Stimulated activated naive CD4-positive, alpha-beta T cell (primary cell): ENCODE measurements around the gene ATP11B.

Experiments used
- DNase-seq, 6 experiments: peaks; one replicate each; lab custom pipeline; 2025; lab: John Stamatoyannopoulos, UW

The ATP11B gene

DNA sequence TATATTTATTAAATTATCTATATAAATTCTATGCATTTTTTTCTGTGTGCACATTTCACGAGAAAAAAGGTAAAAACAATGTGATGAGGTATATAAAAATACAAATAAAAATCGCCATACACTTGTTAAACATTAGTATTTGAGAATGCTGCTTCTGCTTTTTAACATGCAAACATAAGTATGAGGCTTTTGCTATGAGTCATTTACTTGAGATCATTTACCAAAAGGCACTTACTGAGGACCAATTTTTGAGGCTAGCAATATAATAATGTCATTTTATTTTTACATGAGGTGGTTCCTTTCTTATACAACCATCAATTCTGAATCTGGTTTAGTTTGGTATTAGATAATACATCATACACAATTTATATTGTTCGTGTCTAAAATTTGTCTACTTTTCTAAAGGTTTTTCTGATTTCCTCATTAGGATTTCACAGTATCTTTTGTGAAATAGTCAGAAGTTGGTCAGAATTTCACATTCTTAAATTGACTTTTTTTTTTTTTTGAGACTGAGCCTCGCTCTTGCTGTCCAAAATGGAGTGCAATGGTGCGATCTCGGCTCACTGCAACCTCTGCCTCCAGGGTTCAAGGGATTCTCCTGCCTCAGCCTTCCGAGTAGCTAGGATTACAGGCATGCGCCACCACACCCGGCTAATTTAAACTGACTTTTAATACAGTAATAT, 161.4 kb downstream of the ATP11B start:
- no peak for DNase-seq

DNA sequence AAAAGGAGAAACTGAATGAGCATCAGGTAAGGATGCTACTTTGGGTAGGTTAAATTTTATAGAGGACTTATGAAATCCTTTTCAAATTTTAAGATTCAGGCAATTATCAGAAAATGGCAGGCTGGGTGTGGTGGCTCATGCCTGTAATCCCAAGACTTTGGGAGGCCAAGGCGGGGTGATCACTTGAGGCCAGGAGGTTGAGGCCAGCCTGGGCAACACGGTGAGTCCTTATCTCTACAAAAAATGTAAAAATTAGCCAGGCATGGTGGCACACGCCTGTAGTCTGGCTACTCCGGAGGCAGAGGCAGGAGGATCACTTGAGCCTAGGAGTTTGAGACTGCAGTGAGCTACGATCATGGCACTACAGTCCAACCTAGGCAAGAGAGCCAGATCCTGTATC, 163.9 kb downstream of the ATP11B start:
- DNase-seq, result no peak

DNA sequence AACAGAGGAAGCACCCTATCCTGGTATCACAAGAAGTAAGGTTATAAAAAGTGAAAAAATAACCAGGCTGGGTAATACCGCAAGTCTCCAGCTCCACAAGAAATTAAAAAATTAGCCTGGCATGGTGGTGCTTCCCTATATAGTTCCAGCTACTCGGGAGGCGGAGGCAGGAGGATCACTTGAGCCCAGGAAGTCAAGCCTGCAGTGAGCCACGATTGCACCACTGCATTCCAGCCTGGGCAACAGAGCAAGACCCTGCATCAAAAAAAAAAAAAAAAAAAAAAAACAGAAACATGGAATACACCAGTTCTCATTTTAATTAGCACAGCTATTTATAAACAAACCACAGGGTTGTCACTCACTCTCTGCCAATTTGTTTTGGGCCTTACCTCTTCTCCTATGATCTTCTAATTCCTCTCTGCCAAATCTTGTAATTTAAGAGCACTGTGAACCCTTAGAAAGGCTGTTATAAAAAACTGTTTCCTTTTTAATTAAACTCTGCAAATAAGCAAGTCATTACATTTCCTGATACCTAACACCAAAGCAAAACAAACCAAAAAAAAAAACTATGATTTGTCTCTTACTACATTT, 164.5 kb downstream of the ATP11B start:
- DNase-seq, result no peak

DNA sequence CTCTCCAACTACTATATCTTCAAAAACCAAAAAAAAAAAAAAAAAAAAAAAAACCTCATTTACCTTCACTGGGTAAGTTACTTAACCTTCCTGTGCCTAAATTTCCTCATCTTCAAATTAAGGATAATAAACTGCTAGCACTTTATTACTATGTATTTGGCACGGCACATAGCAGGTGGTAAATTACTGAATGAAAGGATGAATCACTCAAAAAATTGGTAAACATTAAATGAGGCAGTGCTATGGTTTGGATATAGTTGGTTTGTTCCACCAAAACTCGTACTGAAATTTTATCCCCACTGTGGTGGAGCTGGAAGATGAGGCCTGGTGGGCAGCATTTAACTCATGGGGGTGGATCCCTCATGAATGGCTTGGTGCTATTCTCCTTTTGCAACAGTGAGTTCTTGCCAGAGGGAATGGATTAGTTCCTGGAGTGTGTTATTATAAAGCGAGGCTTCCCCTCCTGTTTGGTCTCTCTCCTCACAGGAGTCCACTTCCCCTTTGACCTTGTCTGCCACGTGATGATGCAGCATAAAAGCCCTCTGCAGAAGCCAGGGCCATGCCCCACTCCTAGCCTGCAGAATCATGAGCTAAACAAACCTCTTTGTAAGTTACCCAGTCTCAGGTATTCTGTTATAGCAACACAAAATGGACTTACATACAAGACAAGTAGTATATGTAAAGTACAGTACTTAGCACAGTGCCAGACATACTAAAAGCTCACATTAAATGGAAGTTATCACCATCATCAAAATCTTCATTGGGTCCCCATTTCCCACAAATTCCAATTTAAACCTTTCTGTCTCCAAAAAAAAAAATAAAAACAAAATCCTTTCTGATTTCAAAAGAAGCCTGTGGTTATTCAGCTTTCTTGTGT, 166.4 kb downstream of the ATP11B start:
- no peak for DNase-seq

DNA sequence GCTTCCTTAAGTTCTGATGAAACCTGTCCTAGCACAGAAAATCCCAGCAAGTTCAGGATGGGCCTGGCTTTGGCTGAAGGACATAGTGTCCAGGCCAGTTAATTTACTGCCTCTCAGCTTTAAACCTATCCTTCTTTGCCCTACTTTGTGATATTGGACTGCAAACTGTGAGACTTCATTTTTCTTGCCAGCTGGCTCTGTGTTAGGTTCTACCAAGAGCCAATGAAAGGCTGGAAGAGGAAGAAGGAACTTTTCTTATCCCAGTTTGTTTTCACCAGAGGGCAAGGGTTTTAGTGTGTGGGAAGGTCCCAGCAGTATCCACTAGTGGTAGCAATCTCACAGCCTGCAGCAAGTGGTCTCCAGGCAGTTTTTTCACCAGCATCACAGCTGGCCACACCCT, 168.9 kb downstream of the ATP11B start:
- DNase-seq, result no peak

DNA sequence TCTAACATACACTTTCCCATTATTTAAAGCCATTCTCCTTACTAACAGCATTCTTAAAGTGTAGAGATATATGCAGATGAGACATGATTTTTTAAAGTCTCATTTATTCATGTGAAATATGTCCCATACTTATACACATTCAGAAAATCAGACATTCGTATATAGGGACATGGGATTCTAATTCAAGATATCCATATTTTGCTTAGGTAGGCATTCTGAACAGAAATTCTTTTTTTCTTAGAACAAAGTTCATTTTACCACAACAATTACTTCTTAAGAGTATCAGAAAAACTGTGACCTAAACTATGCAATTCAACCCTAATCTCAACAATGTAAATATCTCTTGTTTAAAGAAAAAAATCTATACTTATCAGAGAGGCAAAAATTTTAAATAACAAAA, 170.9 kb downstream of the ATP11B start:
- DNase-seq, result no peak

DNA sequence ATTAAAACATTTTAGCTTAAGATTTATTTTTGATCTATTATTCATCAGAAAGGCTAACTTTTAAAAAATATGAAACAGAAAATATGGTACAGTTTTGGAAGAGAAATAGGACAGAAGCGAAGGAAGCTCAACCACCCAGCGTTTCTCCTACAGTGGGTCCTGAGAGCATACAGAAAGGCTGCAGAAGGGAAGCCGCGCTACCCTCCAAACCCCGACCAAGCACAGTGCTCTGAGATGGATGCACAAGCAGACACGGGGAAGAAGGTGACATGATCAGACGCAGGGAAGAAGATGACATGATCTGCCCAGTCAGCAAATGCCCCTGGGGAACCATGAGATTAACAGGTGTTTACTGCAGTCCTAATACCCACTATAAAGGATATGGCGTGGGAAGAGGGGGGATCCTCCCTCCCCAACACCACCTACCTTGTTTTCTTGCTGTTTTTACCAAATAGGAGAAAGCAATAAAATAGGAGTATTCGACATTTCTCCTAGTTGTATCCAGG, 172.6 kb downstream of the ATP11B start:
- no peak for DNase-seq

DNA sequence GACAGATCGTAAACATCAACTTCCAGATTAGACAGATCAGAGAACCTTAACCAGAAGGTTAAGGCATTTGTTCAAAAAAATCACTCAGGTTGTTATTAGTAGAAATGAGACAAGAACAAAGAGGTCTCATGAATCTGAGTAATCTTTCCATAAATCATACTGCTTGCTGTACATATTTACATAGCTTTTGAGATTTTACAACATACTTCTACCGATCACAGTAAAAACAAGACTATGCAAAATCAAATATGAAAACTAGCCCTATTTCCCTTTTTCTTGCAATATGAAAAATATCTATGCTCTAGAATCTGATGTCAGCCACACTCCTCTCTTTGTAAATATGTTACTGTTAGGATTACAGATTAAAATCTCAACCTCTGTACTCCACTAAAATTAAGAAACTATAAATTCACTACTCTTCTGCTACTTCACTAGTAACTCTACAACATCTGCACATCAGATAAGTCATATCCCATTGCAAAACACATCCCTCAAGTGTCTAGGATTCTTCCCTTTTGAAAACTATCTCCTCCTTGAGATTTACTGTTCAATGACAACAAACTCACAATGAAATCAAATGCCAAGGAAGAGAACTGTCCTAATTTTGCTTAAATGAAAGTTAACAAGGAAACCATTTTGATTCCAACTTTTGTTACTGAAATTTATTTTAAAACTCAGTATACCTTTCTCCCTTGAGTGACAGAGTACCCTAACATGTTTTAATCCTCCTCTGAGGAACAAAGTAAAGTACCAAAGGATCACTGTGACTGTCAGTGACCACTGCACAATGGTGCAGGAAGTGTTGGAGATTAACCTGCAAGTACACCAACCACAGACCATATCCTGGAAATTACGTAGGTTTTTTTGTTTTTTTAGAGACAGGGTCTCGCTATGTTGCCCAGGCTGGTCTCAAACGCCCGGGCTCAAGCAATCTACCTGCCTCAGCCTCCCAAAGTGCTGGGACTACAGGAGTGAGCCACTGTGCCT, 174.2 kb downstream of the ATP11B start:
- DNase-seq, result peak in 2 of 6 experiments; percentile 42 to 43

DNA sequence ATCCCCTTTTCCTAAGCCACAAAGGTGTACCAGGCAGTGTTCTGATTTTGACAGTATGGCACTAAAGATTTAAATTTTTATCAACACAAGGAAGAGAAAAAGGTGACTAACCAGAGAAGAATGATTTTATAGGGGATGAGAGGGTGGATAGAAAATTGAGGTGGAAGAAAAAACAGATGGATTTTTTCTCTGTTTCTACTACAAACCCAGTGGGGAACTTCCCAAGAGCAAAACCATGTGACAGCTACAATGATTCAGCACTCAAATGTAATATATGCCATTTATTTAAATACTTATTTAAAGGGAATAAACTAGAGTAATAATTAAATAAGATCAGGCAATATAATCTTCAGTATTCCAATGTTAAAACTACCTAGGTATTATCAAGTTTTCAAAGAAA, 176.0 kb downstream of the ATP11B start:
- no peak for DNase-seq

DNA sequence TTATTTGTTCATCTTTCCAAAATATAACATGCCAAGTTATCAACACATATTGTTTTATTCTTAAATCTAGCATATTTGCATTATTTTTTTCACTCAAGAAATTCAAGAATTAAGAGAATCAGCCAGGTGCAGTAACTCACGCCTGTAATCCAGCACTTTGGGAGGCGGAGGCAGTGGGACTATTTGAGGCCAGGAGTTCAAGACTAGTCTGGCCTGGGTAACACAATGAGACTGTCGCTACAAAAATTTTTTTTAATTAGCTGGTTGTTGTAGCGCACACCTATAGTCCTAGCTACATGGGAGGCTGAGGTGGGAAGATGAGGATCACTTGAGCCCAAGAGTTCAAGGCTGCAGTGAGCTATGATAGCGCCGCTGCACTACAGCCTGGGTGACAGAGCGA, 176.5 kb downstream of the ATP11B start:
- DNase-seq, result no peak

DNA sequence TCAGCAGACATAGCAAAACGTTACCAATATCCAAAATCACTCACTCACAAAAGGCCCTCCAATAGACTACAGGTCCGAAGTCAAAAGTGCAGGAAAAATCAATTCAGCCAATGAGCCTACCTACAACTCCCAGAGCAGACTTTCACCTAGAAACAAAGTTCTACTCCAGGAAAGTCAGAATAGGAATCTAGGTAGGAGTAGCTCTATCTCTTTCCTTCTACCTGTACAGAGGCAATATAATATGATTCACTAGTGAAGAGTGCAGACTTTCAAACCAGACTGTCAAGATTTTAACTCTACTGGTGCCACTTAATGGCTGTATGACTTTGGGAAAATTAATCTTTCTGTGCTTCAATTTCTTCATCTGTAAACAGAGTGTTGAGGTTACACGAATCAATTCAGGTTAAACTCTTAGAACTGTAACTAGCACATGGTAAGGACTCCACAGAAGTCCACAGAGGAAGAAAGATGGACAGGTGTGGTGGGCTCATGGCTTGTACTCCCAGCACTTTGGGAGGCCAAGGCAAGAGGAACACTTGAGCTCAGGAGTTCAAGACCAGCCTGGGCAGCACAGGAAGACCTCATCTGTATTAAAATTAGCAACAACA, 177.6 kb downstream of the ATP11B start:
- no peak for DNase-seq
